DMS53 treated with DMSO at 0.1 percent for 48 hours (cell line): ENCODE data around the gene IMPDH2.
"Not testable (repeated sequence)": the region's sequence is repeated elsewhere in the genome, so short reads cannot be mapped to it uniquely, and the experiment has no call there.

Source experiments
- DNase-seq: peaks from one replicate; lab custom pipeline; 2025; ENCODE audit not compliant: unreplicated experiment; lab: John Stamatoyannopoulos, UW

The IMPDH2 gene

DNA sequence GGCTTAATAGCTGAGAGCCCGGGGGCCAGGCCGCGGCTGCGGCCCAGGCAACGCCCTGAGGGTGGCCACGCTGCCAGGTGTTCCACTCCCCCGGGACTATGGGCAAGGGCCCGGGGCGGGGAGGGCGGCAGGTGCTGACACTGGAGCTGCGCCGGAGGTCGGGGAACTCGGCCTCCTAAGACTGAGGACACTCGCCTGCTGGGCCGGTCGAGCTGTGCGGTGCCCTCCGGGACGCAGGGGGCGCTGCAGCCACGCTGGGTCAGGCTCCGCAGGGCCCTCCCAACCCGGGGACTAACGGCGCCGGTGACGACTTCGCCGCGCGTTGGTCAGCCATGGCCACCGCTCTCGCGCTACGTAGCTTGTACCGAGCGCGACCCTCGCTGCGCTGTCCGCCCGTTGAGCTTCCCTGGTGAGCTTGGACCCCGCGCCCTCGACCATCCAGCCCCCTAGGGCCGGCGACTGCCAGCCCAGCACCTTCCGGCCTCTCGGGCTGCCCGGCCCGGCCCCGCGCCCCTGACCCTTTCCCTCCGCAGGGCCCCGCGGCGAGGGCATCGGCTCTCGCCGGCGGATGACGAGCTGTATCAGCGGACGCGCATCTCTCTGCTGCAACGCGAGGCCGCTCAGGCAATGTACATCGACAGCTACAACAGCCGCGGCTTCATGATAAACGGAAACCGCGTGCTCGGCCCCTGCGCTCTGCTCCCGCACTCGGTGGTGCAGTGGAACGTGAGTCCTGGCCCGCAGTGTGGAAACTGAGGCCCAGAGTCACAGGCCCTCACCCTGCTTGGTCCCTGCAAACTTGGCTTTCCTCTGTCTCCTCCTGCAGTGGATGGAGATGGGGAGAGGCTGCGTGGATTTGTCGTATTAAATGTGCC lies 7.1 kb downstream of the IMPDH2 start, which contains the start of gene NDUFAF3:
Gene NDUFAF3 (plus strand): TSS at position 309 of the 875 bp plus-strand sequence. CDS start 24 bp downstream, at position 333.
- DNase-seq = peak; percentile 44

DNA sequence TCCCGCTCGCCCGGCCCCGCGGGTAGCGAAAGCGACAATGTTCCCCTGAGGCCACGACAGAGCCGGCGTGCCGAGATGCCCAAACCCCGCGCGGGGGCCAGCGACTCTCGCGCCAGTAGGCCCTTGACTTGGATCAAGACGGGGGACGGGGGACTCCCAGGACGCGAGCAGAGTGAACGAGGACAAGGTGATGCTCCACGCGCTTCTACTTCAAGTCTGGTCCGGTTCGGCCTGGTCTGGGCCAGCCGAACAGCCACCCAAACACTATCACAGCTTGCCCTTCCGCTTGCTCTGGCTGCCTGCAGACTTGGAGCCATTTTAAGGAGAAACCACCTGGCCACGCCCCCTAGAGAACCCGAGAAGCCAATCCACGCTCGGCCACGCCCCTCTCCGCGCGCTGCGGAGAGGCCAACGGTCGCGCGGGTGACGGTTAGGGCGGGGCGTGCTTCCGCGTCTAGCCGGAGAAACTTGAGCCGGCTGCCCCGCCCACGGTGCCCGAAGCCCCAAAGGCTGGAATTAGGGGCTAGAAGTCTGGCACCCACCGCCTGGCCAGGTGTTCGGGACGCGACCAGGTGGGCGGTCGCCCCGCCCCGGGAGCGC lies 7.9 kb downstream of the IMPDH2 start:
- DNase-seq = peak; percentile 65

DNA sequence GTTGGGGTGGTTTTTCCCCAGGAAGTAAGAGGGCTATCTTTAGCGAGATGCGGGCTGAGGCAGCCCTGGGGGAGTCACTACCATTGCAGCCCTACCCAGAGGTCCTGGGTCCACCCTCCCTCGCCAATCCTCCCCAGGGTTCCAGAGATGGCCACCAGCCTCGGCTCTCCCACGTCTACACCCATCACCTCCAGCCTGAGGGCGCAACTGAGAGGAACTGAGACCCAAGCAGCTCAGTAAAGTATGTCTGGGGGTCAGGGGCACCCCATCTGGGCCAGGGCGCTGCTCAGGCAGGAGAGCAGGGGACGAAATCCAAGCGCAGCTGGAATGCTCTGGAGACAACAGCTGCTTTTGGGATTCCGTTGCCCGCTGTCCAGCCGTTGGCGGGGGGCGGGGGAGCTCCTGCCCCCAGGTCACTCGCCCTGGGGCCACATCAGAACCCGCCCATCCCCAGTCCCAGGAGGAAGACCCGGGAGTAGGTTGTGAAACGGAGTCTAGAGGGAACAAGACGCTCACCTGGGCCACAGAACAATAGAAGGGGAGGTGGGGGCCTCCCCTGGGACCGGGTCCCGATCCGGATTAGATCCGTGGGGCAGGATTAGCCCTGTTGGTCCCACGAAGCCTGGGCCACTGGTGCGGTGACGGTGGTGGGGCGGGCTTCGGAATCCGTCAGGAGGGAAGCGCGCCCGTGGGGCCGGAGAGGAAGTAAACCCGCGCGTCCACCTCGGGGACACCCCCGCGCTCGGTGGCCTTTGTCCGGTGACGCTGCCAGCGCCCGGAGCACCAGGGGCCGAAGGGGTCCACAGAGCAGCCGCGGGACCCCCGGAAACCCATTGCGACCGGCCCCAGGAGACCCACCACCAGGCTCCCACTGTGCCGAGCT lies 8.6 kb downstream of the IMPDH2 start:
- DNase-seq = no peak

DNA sequence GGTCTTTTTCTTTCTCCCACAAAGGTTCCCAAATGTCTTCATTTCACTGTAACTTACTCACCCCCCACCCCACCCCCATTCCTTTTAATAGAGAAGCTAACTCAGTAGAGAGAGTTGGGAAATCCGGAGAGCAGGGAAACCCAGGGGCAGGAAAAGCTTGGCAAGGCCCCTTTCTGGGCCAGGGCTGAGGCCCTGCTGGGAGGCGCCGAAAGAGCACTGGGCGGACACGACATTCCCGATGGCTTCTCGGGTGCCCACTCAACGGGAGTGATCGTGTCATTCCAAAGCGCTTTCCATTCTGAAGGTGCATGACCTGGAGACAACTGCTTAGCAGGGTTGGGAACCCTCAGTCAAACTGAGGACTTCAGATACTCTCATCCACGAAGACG lies 9.3 kb downstream of the IMPDH2 start:
- no peak for DNase-seq

DNA sequence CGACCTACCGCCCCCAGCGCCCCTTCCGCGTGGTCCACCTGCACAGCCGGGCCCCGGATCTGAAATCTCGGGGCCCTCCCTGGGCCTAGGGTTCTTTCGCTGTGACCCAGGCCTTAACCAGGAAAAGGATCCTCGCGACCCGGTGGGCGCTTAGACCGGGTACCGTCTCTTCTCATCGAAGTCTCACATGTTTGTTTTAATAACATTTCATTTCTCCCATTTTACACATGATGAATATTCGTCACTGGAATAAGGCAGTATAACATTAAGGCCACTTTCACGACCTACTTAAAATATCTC lies 10.5 kb downstream of the IMPDH2 start:
- no peak for DNase-seq

- DNase-seq = no peak
Observed at GRCh38 chr3:49017971-49018706, 11.1 kb downstream of the IMPDH2 start, which contains the start of gene DALRD3. Gene DALRD3, minus strand, starts transcription at chr3:49018580. Its CDS starts 16 bp downstream, at chr3:49018564.

- no peak for DNase-seq
Observed at GRCh38 chr3:49017229-49017970, 11.8 kb downstream of the IMPDH2 start.

- no peak for DNase-seq
Observed at GRCh38 chr3:49016414-49017228, 12.6 kb downstream of the IMPDH2 start.

DNA sequence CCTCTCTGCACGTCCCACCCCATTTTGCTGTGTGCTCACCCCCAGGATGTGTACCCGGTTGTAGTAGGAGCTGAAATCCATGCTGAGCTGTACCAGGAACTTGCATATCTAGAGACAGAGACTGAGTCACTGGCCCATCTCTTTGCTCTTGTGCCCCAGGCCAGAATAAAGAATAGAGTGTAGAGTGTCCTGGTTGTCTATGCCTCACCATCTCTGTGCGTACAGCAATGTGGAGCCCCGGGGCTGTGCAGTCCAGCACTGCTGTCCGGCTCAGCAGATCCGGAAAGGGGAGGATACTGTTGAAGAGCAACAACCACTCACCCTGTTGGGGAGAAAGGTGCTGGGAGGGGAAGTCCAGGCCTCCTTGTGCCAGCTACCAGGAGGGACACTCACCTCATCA lies 13.4 kb downstream of the IMPDH2 start:
- DNase-seq = no peak

DNA sequence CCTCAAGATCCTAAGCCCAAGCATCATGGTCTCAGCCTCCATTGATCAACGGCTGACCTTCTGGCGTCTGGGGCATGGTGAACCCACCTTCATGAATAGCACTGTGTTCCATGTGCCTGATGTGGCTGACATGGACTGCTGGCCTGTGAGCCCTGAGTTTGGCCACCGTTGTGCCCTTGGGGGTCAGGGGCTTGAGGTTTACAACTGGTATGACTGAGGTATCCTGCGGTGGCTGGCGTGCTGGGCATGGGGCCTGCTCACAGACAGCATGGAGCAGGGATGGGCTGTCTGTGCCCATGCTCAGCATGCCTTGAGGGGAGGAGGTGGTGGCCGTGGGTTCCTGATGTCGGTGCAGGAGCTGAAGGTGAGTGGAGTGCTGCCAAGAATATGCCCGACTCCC lies 14.1 kb downstream of the IMPDH2 start:
- no peak for DNase-seq

GRCh38 chr3:49013738-49014660 lies 15.2 kb downstream of the IMPDH2 start:
- DNase-seq = no peak

GRCh38 chr3:49013113-49013737 lies 16.0 kb downstream of the IMPDH2 start:
- DNase-seq = no peak

DNA sequence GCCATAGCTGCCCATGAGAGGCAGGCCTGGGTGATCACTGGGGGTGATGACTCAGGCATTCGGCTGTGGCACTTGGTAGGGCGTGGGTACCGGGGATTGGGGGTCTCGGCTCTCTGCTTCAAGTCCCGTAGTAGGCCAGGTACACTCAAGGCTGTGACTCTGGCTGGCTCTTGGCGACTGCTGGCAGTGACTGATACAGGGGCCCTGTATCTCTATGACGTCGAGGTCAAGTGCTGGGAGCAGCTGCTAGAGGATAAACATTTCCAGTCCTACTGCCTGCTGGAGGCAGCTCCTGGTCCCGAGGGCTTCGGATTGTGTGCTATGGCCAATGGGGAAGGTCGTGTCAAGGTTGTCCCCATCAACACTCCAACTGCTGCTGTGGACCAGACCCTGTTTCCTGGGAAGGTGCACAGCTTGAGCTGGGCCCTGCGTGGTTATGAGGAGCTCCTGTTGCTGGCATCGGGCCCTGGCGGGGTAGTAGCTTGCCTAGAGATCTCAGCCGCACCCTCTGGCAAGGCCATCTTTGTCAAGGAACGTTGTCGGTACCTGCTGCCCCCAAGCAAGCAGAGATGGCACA lies 16.7 kb downstream of the IMPDH2 start:
- no peak for DNase-seq

GRCh38 chr3:49009396-49009795 lies 19.8 kb downstream of the IMPDH2 start:
- no peak for DNase-seq

DNA sequence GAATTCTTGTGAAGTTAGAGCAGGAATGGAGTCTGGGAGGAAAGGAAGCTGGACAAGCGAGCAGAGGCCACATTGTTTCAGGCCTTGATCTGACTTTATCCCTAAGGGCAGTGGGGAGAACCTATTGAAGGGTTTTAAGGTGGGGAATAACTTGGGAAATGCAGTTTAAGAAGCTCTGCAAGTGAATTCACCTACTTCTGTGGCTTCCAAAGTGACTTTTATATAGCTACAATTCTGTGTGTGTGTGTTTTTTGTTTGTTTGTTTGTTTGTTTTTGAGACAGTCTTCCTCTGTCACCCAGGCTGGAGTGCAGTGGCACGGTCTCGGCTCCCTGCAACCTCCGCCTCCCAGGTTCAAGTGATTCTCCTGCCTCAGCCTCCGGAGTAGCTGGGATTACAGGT lies 20.6 kb downstream of the IMPDH2 start:
- DNase-seq = not testable (repeated sequence)

DNA sequence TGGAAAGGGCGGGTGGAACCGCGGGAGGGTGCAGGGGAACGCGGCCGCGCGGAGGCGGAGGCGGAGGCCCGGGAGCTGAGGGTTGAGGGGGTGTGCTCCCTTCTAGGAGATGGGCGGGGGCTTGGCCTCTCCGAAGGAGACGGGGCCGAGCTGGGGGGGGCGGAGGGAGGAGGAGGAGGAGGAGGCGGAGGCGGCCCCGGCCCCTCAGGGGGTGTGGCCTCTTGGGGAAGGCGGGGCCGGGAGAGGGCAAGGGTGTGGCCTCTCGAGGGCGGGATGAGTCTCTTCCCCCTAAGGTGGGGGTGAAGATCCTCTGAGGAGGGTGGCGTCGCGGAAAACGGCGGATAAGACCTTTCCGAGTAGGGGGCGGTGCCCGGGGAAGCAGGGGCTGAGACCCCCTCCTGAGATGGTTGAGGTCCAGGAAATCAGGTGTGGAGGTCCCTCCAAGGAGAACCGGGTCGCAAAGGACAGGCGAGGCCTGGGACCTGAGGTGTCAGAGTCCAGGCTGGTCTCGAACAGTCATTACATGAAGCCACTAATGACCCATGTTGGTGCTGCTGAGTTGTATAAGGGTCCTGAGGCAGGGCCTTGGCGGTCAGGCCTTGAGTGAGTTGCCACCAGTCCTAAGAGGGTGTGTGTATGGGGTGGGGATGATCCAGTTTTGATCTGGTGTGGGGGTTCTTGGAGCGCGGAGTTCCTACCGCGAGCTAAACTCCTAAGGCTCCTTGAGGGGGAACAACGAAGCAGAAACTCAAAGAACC lies 21.2 kb downstream of the IMPDH2 start:
- DNase-seq = no peak
